Adrenal gland (tissue), 5 donors: ENCODE measurements around the gene TMEM9B.

Experiments used
- CTCF ChIP-seq, 6 experiments: fragments of 450-650 bp in 4 of 6; fragments of 200-600 bp in 2 of 6; sonication (generic) in 1 of 6; IDR thresholded peaks; 1 replicate in 5 of 6; 2 replicates in 1 of 6; pipeline versions ENCODE4 v1.5.1 to v1.8.0; 2016 to 2021; ENCODE audit warnings: antibody characterized with exemption in 6 of 6, mild to moderate bottlenecking in 2 of 6, moderate library complexity in 1 of 6
- POLR2A ChIP-seq, 2 donors: fragments of 450-650 bp; IDR thresholded peaks; one replicate each; pipeline ENCODE4 v1.6.1; 2017; ENCODE audit warnings: antibody characterized with exemption in 2 of 2, mild to moderate bottlenecking in 2 of 2, moderate library complexity in 1 of 2
- donor health status: DM: no; HTN: no; CAD: no.

GRCh38 chr11:8971196-8971923, 7.1 kb upstream of the TMEM9B start:
- TF ChIP-seq CTCF (IDR thresholded peaks at IDR 0.05): no peak
- TF ChIP-seq POLR2A (IDR thresholded peaks at IDR 0.05): no peak
